ENCODE data around the gene SDR42E1.

DNA sequence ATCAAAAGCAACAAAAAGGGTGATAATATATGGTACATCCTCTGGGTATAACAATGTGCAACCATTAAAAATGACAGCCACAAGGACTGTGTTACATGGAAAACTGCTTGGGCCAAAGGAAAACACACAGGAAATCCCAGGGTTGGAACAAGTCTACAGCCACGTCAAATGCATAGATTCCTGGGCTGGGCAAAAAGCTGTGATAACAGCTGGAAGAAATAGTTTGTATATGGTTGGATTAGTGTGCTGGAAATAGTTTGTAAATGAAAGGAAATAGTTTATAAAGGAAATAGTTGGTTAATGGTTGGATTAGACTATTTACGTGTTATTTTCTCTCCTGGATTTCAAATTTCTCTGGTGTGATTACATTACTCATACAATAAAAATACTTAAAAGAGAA is 26.4 kb upstream of the SDR42E1 start:
- no peak for TF ChIP-seq BHLHE40 (IDR thresholded peaks at IDR 0.05; ENCODE audit: low read depth, low read length)
- TF ChIP-seq, protein P1, sequence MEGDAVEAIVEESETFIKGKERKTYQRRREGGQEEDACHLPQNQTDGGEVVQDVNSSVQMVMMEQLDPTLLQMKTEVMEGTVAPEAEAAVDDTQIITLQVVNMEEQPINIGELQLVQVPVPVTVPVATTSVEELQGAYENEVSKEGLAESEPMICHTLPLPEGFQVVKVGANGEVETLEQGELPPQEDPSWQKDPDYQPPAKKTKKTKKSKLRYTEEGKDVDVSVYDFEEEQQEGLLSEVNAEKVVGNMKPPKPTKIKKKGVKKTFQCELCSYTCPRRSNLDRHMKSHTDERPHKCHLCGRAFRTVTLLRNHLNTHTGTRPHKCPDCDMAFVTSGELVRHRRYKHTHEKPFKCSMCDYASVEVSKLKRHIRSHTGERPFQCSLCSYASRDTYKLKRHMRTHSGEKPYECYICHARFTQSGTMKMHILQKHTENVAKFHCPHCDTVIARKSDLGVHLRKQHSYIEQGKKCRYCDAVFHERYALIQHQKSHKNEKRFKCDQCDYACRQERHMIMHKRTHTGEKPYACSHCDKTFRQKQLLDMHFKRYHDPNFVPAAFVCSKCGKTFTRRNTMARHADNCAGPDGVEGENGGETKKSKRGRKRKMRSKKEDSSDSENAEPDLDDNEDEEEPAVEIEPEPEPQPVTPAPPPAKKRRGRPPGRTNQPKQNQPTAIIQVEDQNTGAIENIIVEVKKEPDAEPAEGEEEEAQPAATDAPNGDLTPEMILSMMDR (IDR thresholded peaks at IDR 0.05), result no peak
- no peak for TF ChIP-seq PHF8 (IDR thresholded peaks at IDR 0.05; ENCODE audit: borderline replicate concordance, low read depth)
- TF ChIP-seq, protein P2, sequence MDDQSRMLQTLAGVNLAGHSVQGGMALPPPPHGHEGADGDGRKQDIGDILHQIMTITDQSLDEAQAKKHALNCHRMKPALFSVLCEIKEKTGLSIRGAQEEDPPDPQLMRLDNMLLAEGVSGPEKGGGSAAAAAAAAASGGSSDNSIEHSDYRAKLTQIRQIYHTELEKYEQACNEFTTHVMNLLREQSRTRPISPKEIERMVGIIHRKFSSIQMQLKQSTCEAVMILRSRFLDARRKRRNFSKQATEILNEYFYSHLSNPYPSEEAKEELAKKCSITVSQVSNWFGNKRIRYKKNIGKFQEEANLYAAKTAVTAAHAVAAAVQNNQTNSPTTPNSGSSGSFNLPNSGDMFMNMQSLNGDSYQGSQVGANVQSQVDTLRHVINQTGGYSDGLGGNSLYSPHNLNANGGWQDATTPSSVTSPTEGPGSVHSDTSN (IDR thresholded peaks at IDR 0.05), result no peak
- TF ChIP-seq, protein P3, sequence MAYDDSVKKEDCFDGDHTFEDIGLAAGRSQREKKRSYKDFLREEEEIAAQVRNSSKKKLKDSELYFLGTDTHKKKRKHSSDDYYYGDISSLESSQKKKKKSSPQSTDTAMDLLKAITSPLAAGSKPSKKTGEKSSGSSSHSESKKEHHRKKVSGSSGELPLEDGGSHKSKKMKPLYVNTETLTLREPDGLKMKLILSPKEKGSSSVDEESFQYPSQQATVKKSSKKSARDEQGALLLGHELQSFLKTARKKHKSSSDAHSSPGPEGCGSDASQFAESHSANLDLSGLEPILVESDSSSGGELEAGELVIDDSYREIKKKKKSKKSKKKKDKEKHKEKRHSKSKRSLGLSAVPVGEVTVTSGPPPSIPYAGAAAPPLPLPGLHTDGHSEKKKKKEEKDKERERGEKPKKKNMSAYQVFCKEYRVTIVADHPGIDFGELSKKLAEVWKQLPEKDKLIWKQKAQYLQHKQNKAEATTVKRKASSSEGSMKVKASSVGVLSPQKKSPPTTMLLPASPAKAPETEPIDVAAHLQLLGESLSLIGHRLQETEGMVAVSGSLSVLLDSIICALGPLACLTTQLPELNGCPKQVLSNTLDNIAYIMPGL (CRISPR knock-in tag; IDR thresholded peaks at IDR 0.05; ENCODE audit: borderline replicate concordance), result no peak
- no peak for TF ChIP-seq FOSB (CRISPR knock-in tag; IDR thresholded peaks at IDR 0.05)
- no peak for TF ChIP-seq POLR2A (IDR thresholded peaks at IDR 0.05; ENCODE audit: low read length)
- no peak for TF ChIP-seq NR3C1 (IDR thresholded peaks at IDR 0.05)
- no peak for TF ChIP-seq MYC (IDR thresholded peaks at IDR 0.05; ENCODE audit: borderline replicate concordance, low read length)
- TF ChIP-seq JUN (IDR thresholded peaks at IDR 0.05), result no peak
- no peak for TF ChIP-seq MAFK (IDR thresholded peaks at IDR 0.05; ENCODE audit: partially characterized antibody)
- no peak for TF ChIP-seq CEBPB (IDR thresholded peaks at IDR 0.05)
- no peak for TF ChIP-seq EP300 (IDR thresholded peaks at IDR 0.05)
